Measurements from ENCODE around the gene CBX5.
A peak's percentile ranks its signal among the peaks of the same experiment; 100 is the strongest.

DNA sequence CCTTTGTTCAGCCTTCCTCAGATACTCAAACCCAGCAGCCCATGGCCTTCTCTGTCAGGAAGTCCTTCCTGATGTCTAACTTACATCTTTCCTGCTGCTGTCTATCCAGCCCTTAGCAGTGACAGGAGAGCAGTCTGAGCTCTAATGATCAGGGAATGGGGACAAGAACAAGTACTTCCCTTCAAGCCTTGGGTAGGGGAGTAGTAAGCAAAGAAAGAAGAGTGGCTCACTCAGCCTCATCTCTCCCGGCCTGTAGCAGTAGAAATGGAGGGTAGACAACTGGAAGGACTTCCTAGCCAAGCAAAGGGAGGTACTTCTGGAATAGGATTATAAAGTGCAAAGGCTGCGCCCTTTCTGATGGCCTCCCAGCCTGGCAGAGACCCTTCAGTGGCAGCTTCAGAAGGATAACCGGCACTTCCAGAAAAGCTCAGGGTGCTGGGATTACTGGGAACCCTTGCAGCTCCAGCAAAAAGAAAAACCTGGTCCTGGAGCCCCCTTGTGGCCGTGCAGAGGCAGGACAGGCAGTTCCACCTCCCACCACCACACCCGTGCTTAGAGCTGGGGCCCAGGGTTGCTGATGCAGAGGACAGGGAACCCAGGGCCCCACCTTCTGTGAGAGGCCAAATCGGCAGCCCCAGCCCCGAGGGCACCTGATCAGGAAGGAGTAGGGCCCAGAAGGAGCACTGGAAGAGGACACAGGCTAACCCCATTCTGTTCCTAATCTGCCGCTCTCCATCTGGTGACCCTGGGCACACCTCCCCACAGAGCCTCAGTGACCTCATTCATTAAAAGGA lies 78.7 kb downstream of the CBX5 start:
- peak; percentile 98 to 99 (median 98) for TF ChIP-seq CTCF (IDR thresholded peaks at IDR 0.05 in 2 of 3, conservative IDR thresholded peaks at IDR 0.05 in 1 of 3; ENCODE audit: insufficient read depth in 2 of 3, low read depth in 1 of 3, low read length in 3 of 3)
- no peak for TF ChIP-seq POLR2AphosphoS2 (IDR thresholded peaks at IDR 0.05; ENCODE audit: low read length)
- TF ChIP-seq HNRNPL (IDR thresholded peaks at IDR 0.05; ENCODE audit: low read depth, low read length) = no peak
- peak; percentile 77 to 87 for TF ChIP-seq RAD21 (CRISPR knock-in tag; conservative IDR thresholded peaks at IDR 0.05 in 1 of 2, IDR thresholded peaks at IDR 0.05 in 1 of 2)
- TF ChIP-seq ARID2 (IDR thresholded peaks at IDR 0.05) = no peak
- no peak for TF ChIP-seq ZNF592 (IDR thresholded peaks at IDR 0.05)
- no peak for TF ChIP-seq BRD4 (IDR thresholded peaks at IDR 0.05)
- no peak for TF ChIP-seq ZNF639 (CRISPR knock-in tag; conservative IDR thresholded peaks at IDR 0.05 in 1 of 2, IDR thresholded peaks at IDR 0.05 in 1 of 2)
- no peak for TF ChIP-seq NFIC (IDR thresholded peaks at IDR 0.05)
